IMR-90 (cell line): ENCODE data around the gene NR1D1. TPM values are rescaled to one million over a fixed set of nuclear protein-coding genes. Genes with fewer than 3 reads are reported as not detected.

Experiments
- ATAC-seq: fragments of 200-7000 bp; cut with Tn5 transposase; 2 replicates; pipeline ENCODE4 v1.9.1; 2020; ENCODE audit warnings: low read depth, mild to moderate bottlenecking, moderate library complexity
- BruUV-seq: library from RNA; stranded (reverse); fragments of 400-500 nt; replicated peaks from 2 replicates; lab custom pipeline; 2021; lab: Mats Ljungman, UMichigan
- CTCF ChIA-PET: fragments of 300-600 bp; formaldehyde crosslinking; extraction: SDS; loops from one replicate; lab custom pipeline; 2021; ENCODE audit warnings: antibody characterized with exemption; lab: Yijun Ruan, JAX
- POLR2A ChIA-PET: fragments of 300-600 bp; sonication (Branson Sonifier 250); formaldehyde crosslinking; loops from one replicate; lab custom pipeline; 2022; ENCODE audit warnings: antibody characterized with exemption; ENCODE audit not compliant: unreplicated experiment; lab: Charles Lee
- DNase-seq: peaks from one replicate; pipeline ENCODE4 v3.0.0; 2013
- H2AFZ ChIP-seq: replicated peaks from 2 replicates; pipeline ENCODE3; 2013; ENCODE audit warnings: low read length, mild to moderate bottlenecking; ENCODE audit not compliant: poor library complexity
- H2AK5ac ChIP-seq: 2 replicates; pipeline ENCODE4 v1.6.1; 2013; ENCODE audit warnings: low read depth, low read length, inconsistent platforms
- H2AK9ac ChIP-seq: replicated peaks from 2 replicates; pipeline ENCODE3; 2013; ENCODE audit warnings: mild to moderate bottlenecking, low read depth, low read length, moderate library complexity; ENCODE audit not compliant: poor library complexity
- H2BK120ac ChIP-seq: 2 replicates; pipeline ENCODE4 v1.6.1; 2013; ENCODE audit warnings: low read depth, low read length, inconsistent platforms
- H2BK15ac ChIP-seq: 3 replicates; pipeline ENCODE4 v1.6.1; 2013; ENCODE audit warnings: low read depth, low read length, inconsistent platforms
- H2BK20ac ChIP-seq: 2 replicates; pipeline ENCODE4 v1.6.1; 2013; ENCODE audit warnings: low read depth, mild to moderate bottlenecking, inconsistent platforms, low read length, moderate library complexity
- H2BK5ac ChIP-seq: 2 replicates; pipeline ENCODE4 v1.6.1; 2013; ENCODE audit warnings: mild to moderate bottlenecking, low read depth, low read length, inconsistent platforms; ENCODE audit not compliant: poor library complexity, severe bottlenecking
- H3K14ac ChIP-seq: replicated peaks from 2 replicates; pipeline ENCODE4 v1.6.1; 2013; ENCODE audit warnings: low read depth, low read length, inconsistent platforms
- H3K18ac ChIP-seq: 2 replicates; pipeline ENCODE4 v1.6.1; 2013; ENCODE audit warnings: low read depth, low read length, control low read depth
- H3K23ac ChIP-seq: 2 replicates; pipeline ENCODE4 v1.6.1; 2013; ENCODE audit warnings: low read depth, low read length, inconsistent platforms
- H3K27ac ChIP-seq: 2 replicates; pipeline ENCODE4 v1.5.1; 2013; ENCODE audit warnings: mild to moderate bottlenecking, control low read depth, low read length; ENCODE audit not compliant: insufficient read depth
- H3K27me3 ChIP-seq: 2 replicates; pipeline ENCODE4 v1.6.1; 2013; ENCODE audit warnings: low read length; ENCODE audit not compliant: control insufficient read depth, insufficient read depth
- H3K36me3 ChIP-seq: 2 replicates; pipeline ENCODE4 v1.6.1; 2013; ENCODE audit warnings: low read length, mixed read lengths; ENCODE audit not compliant: control insufficient read depth, insufficient read depth
- H3K4ac ChIP-seq: 2 replicates; pipeline ENCODE4 v1.6.1; 2013; ENCODE audit warnings: low read depth, low read length, inconsistent platforms
- H3K4me1 ChIP-seq: 2 replicates; pipeline ENCODE4 v1.6.1; 2013; ENCODE audit warnings: low read length, mixed read lengths; ENCODE audit not compliant: control insufficient read depth, insufficient read depth
- H3K4me2 ChIP-seq: 2 replicates; pipeline ENCODE4 v1.6.1; 2013; ENCODE audit warnings: low read depth, mild to moderate bottlenecking, control low read depth, low read length, moderate library complexity
- H3K4me3 ChIP-seq: 2 replicates; pipeline ENCODE4 v1.5.1; 2013; ENCODE audit warnings: low read depth, mild to moderate bottlenecking, control low read depth, low read length, moderate library complexity; ENCODE audit not compliant: insufficient read depth
- H3K56ac ChIP-seq: 2 replicates; pipeline ENCODE4 v1.6.1; 2013; ENCODE audit warnings: low read length, inconsistent platforms; ENCODE audit not compliant: insufficient read depth; ENCODE audit errors: extremely low read depth
- H3K79me1 ChIP-seq, 2 experiments: 2 replicates each; pipeline ENCODE4 v1.6.1; 2013; ENCODE audit warnings: low read length in 2 of 2, inconsistent platforms in 1 of 2, low read depth in 1 of 2
- H3K9ac ChIP-seq: 2 replicates; pipeline ENCODE4 v1.6.1; 2013; ENCODE audit warnings: low read depth, low read length, control low read depth
- H3K9me1 ChIP-seq: 2 replicates; pipeline ENCODE4 v1.6.1; 2013; ENCODE audit warnings: low read length, inconsistent platforms; ENCODE audit not compliant: insufficient read depth
- H3K9me3 ChIP-seq: 2 replicates; pipeline ENCODE4 v1.6.1; 2013; ENCODE audit warnings: low read length; ENCODE audit not compliant: control insufficient read depth, insufficient read depth
- H4K20me1 ChIP-seq: 2 replicates; pipeline ENCODE4 v1.6.1; 2013; ENCODE audit warnings: low read length, inconsistent platforms; ENCODE audit not compliant: insufficient read depth
- H4K5ac ChIP-seq: 2 replicates; pipeline ENCODE4 v1.6.1; 2013; ENCODE audit warnings: mild to moderate bottlenecking, low read depth, low read length, control low read depth
- H4K8ac ChIP-seq, 2 experiments: 2 replicates each; pipeline ENCODE4 v1.6.1; 2013; ENCODE audit warnings: low read depth in 2 of 2, low read length in 2 of 2, control low read depth in 1 of 2, inconsistent platforms in 1 of 2
- H4K91ac ChIP-seq: 2 replicates; pipeline ENCODE4 v1.6.1; 2013; ENCODE audit warnings: low read depth, low read length, inconsistent platforms; ENCODE audit not compliant: insufficient read depth
- BHLHE40 ChIP-seq: fragments of 150-350 bp; IDR thresholded peaks from 2 replicates; pipeline ENCODE4 v1.6.1; 2016; ENCODE audit warnings: mild to moderate bottlenecking, low read depth, low read length
- CEBPB ChIP-seq: IDR thresholded peaks from 2 replicates; pipeline ENCODE4 v1.6.1; 2012; ENCODE audit warnings: low read depth, low read length, improper control_type of control experiment
- CHD1 ChIP-seq: IDR thresholded peaks from 2 replicates; pipeline ENCODE4 v1.6.1; 2012; ENCODE audit warnings: low read depth, low read length, improper control_type of control experiment
- CTCF ChIP-seq: conservative IDR thresholded peaks from 2 replicates; pipeline ENCODE4 v1.5.1; 2012; ENCODE audit warnings: mild to moderate bottlenecking, low read depth, low read length, improper control_type of control experiment
- FOS ChIP-seq: fragments of 150-350 bp; IDR thresholded peaks from 2 replicates; pipeline ENCODE4 v1.6.1; 2016; ENCODE audit warnings: low read depth, low read length
- MAFK ChIP-seq: IDR thresholded peaks from 2 replicates; pipeline ENCODE4 v1.6.1; 2012; ENCODE audit warnings: low read depth, low read length, improper control_type of control experiment
- MAZ ChIP-seq: IDR thresholded peaks from 2 replicates; pipeline ENCODE4 v1.6.1; 2012; ENCODE audit warnings: low read depth, mild to moderate bottlenecking, low read length, improper control_type of control experiment, moderate library complexity, borderline replicate concordance
- MXI1 ChIP-seq: IDR thresholded peaks from 2 replicates; pipeline ENCODE4 v1.6.1; 2012; ENCODE audit warnings: low read depth, mild to moderate bottlenecking, low read length, moderate library complexity, borderline replicate concordance
- NFE2L2 ChIP-seq: fragments of 150-350 bp; IDR thresholded peaks from 2 replicates; pipeline ENCODE4 v1.6.1; 2016; ENCODE audit warnings: low read depth, mild to moderate bottlenecking, low read length
- POLR2A ChIP-seq: IDR thresholded peaks from 2 replicates; pipeline ENCODE4 v1.6.1; 2012; ENCODE audit warnings: mild to moderate bottlenecking, low read depth, low read length
- RAD21 ChIP-seq: IDR thresholded peaks from 2 replicates; pipeline ENCODE4 v1.6.1; 2012; ENCODE audit warnings: low read length, improper control_type of control experiment
- RCOR1 ChIP-seq: IDR thresholded peaks from 2 replicates; pipeline ENCODE4 v1.6.1; 2012; ENCODE audit warnings: mild to moderate bottlenecking, low read length, improper control_type of control experiment; ENCODE audit not compliant: insufficient replicate concordance
- RFX5 ChIP-seq: IDR thresholded peaks from 2 replicates; pipeline ENCODE4 v1.8.0; 2012; ENCODE audit warnings: low read depth, mild to moderate bottlenecking, low read length, moderate library complexity
- SMC3 ChIP-seq: fragments of 150-350 bp; IDR thresholded peaks from 2 replicates; pipeline ENCODE4 v1.6.1; 2016; ENCODE audit warnings: low read depth, mild to moderate bottlenecking, antibody characterized with exemption, low read length, moderate library complexity
- USF2 ChIP-seq: fragments of 150-350 bp; IDR thresholded peaks from 2 replicates; pipeline ENCODE4 v1.6.1; 2017; ENCODE audit warnings: mild to moderate bottlenecking, antibody characterized with exemption, low read length, low read depth
- whole genome bisulfite sequencing, 2 experiments: methylation state at CpG; one replicate each; pipeline versions ENCODE4 v1.1.5 to v1.1.7; 2013; ENCODE audit warnings: missing lambda C conversion rate in 2 of 2; ENCODE audit not compliant: insufficient read length in 1 of 2; ENCODE audit errors: extremely low coverage in 2 of 2; 5-methylcytosine and 5-hydroxymethylcytosine counted together
- dilution Hi-C: fragments of 300-500 bp; cut with HindIII; formaldehyde crosslinking; loops from one replicate; pipeline ENCODE4 v1.14.3; 2018; ENCODE audit warnings: low sequenced_read_pairs; ENCODE audit not compliant: unreplicated experiment
- in situ Hi-C: fragments of 300-500 bp; cut with MboI; formaldehyde crosslinking; loops from 3 replicates; pipeline ENCODE4 v1.14.3; 2019; ENCODE audit warnings: low sequenced_read_pairs, inconsistent platforms, mixed read lengths
- intact Hi-C: fragments of 100-400 bp; cut with micrococcal nuclease; formaldehyde crosslinking; loops from 2 replicates; pipeline ENCODE4 v1.10.0; 2022
- polyA plus RNA-seq, 3 experiments: library from polyadenylated mRNA; depleted of rRNA; stranded (reverse); fragments of >200 nt; gene quantifications; 2 replicates each; pipeline ENCODE4 v1.2.3, GENCODE V29; 2012; ENCODE audit warnings: low replicate concordance in 1 of 3
- total RNA-seq: library from RNA; depleted of rRNA; stranded (reverse); fragments of >200 nt; gene quantifications from 2 replicates; pipeline ENCODE4 v1.2.3, GENCODE V29; 2012
- TF ChIP-seq, protein P1 (sequence below): fragments of 150-350 bp; IDR thresholded peaks from 2 replicates; pipeline ENCODE4 v1.6.1; 2016; ENCODE audit warnings: low read depth, mild to moderate bottlenecking, low read length, moderate library complexity, borderline replicate concordance

Gene NR1D1
- total and polyA plus RNA-seq, 2 of the 4 experiments (the other 2 are of a cell fraction) = 0.36 to 7.2 TPM

DNA sequence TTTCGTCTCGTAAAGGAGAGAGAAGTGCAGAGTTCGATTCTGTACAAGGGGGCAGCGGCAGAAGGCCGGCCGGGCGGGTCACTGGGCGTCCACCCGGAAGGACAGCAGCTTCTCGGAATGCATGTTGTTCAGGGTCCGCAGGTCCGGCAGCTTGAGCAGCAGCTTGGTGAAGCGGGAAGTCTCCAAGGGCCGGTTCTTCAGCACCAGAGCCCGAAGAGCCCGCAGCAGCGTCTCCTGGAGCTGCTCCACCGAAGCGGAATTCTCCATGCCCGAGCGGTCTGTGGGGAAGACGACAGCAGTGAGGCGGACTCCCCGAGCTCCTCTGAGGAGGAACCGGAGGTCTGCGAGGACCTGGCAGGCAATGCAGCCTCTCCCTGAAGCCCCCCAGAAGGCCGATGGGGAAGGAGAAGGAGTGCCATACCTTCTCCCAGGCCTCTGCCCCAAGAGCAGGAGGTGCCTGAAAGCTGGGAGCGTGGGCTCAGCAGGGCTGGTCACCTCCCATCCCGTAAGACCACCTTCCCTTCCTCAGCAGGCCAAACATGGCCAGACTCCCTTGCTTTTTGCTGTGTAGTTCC, 7.3 kb downstream of the NR1D1 start:
- Histone ChIP-seq H3K36me3 (peaks cover 69% of the 10 kb centered on the region), H3K56ac (no peak overlapping the region), H3K27ac (no peak overlapping the region), H3K4ac (no peak overlapping the region), H2AK9ac (no peak overlapping the region), H3K4me1 (peaks cover 9% of the 10 kb centered on the region), H3K9me3 (no peaks in the 10 kb centered on the region), H3K27me3 (no peaks in the 10 kb centered on the region), H4K8ac (no peak overlapping the region), H4K91ac (no peak overlapping the region), H3K14ac (no peak overlapping the region), H4K20me1 (peaks cover 6% of the 10 kb centered on the region; the same call in 1 of the 2 replicates), H3K23ac (no peak overlapping the region), H2BK20ac (no peak overlapping the region), H2BK120ac (no peak overlapping the region), H3K4me3 (no peak overlapping the region), H2BK5ac (no peak overlapping the region), H3K79me1 (peaks cover 8 to 32% of the 10 kb centered on the region in 2 experiments; a peak in 3 of 4 replicates), H3K9me1 (peaks cover 9% of the 10 kb centered on the region), H2BK15ac (no peak overlapping the region), H4K5ac (no peak overlapping the region), H3K18ac (no peak overlapping the region), H2AK5ac (no peak overlapping the region), H2AFZ (no peak overlapping the region), H3K4me2 (no peak overlapping the region), H3K9ac (no peak overlapping the region)
- dilution Hi-C loops (no loop called here), in situ Hi-C loops (no loop called here), intact Hi-C loops (no loop called here)
- WGBS, 2 experiments = 97% methylated on average over 12 of the region's 29 CpGs; no CpG with 5 or more reads in 1 of the 2 experiments
- ATAC-seq = no peak
- no peak for TF ChIP-seq CHD1
- TF ChIP-seq MAFK = no peak
- TF ChIP-seq USF2 = no peak
- TF ChIP-seq RFX5 = no peak
- no peak for TF ChIP-seq CTCF
- no peak for TF ChIP-seq FOS
- no peak for TF ChIP-seq POLR2A
- TF ChIP-seq MXI1 = no peak
- no peak for TF ChIP-seq RAD21
- no peak for TF ChIP-seq SMC3
- TF ChIP-seq BHLHE40 = no peak
- TF ChIP-seq RCOR1 = no peak
- no peak for TF ChIP-seq MAZ
- no peak for TF ChIP-seq CEBPB
- TF ChIP-seq NFE2L2 = no peak
- TF ChIP-seq, protein P1, sequence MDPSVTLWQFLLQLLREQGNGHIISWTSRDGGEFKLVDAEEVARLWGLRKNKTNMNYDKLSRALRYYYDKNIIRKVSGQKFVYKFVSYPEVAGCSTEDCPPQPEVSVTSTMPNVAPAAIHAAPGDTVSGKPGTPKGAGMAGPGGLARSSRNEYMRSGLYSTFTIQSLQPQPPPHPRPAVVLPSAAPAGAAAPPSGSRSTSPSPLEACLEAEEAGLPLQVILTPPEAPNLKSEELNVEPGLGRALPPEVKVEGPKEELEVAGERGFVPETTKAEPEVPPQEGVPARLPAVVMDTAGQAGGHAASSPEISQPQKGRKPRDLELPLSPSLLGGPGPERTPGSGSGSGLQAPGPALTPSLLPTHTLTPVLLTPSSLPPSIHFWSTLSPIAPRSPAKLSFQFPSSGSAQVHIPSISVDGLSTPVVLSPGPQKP = no peak
- DNase-seq = no peak
- ChIA-PET CTCF (no interaction called here), POLR2A (no interaction called here)
- BruUV-seq = no TSS peak
